NCI-H146 (cell line): ENCODE measurements around the gene PHTF2.
"Not testable (repeated sequence)": the region's sequence is repeated elsewhere in the genome, so short reads cannot be mapped to it uniquely, and the experiment has no call there.

Experiments
- DNase-seq: peaks from one replicate; lab custom pipeline; 2025; lab: John Stamatoyannopoulos, UW

Gene PHTF2

DNA sequence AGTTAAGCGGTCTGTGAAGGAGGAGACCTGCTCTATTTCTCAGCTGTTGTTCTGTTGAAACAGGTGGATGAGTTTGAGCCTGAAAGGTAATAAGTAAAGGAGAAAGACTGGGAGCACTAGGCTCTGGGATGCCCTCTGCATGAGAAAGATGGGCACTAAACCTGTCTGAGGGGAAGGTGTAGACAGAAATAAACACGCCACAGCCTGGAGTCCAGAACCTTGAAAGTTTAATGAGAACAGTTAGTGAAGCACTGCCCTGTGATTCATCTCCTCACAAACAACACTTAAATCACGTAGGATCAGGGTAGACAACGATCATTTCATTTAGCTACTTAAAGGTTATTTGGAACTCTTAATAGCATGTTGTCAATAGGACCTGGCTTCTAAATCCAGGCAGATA is 193.1 kb downstream of the PHTF2 start:
- no peak for DNase-seq

- DNase-seq, result no peak
Observed at GRCh38 chr7:77993838-77994237, 195.3 kb downstream of the PHTF2 start.

- DNase-seq, result no peak
Observed at GRCh38 chr7:77995717-77996116, 197.1 kb downstream of the PHTF2 start.

DNA sequence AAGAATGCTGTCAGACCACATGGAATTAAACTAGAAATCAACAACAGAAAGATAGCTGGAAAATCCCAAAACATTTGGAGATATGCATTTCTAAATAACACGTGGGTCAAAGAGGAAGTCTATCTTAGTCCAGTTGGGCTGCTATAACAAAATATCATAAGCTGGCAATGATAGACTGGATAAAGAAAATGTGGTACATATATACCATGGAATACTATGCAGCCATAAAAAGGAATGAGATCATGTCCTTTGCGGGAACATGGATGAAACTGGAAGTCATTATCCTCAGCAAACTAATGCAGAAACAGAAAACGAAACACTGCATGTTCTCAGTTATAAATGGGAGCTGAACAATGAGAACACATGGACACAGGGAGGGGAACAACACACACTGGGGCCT is 200.6 kb downstream of the PHTF2 start:
- not testable (repeated sequence) for DNase-seq

DNA sequence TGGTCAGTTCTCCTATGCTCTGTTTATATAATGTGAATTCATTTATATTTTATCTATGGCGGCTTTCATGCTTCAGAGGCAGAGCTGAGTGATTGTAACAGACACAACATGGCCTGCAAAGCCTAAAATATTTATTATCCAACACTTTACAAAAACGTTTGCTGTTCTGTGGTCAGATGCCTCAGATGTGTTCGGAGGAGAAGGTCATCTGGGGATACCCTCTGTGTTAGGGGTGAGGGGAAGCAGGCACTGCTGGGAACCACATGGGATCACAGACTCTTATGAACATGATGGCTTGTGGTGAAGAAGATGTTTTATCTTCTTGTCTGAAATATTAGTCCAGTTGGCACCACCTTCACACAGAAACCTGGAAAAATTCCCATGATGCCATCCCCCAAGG is 203.4 kb downstream of the PHTF2 start:
- DNase-seq, result no peak

- no peak for DNase-seq
Observed at GRCh38 chr7:78002715-78003114, 204.1 kb downstream of the PHTF2 start.

GRCh38 chr7:78006063-78006755 is 207.6 kb downstream of the PHTF2 start:
- no peak for DNase-seq
